ENCODE results near the gene LRAT.
"Not testable (repeated sequence)": the region's sequence is repeated elsewhere in the genome, so short reads cannot be mapped to it uniquely, and the experiment has no call there.

The LRAT gene

GRCh38 chr4:154743683-154744340 lies at the start of gene LRAT:
Gene LRAT, plus strand, starts transcription at chr4:154744000. Its CDS starts 327 bp downstream, at chr4:154744327.
- DNase-seq, result peak; percentile 39

GRCh38 chr4:154707877-154708276 lies 35.9 kb upstream of the LRAT start:
- no peak for DNase-seq

GRCh38 chr4:154709550-154709949 lies 34.2 kb upstream of the LRAT start:
- DNase-seq, result no peak

GRCh38 chr4:154711522-154711921 lies 32.3 kb upstream of the LRAT start:
- no peak for DNase-seq

GRCh38 chr4:154714339-154715040 lies 29.3 kb upstream of the LRAT start:
- no peak for DNase-seq

GRCh38 chr4:154719087-154719486 lies 24.7 kb upstream of the LRAT start:
- DNase-seq, result peak; percentile 38

- DNase-seq, result peak; percentile 52
Observed at GRCh38 chr4:154720123-154720522, 23.7 kb upstream of the LRAT start.

- peak; percentile 9 for DNase-seq
Observed at GRCh38 chr4:154720618-154721267, 23.1 kb upstream of the LRAT start.

- no peak for DNase-seq
Observed at GRCh38 chr4:154722262-154722661, 21.5 kb upstream of the LRAT start.

GRCh38 chr4:154723601-154724000 lies 20.2 kb upstream of the LRAT start:
- not testable (repeated sequence) for DNase-seq

GRCh38 chr4:154727540-154727939 lies 16.3 kb upstream of the LRAT start:
- no peak for DNase-seq

- DNase-seq, result no peak
Observed at GRCh38 chr4:154731756-154732155, 12.0 kb upstream of the LRAT start.

- DNase-seq, result no peak
Observed at GRCh38 chr4:154732669-154733068, 11.1 kb upstream of the LRAT start.

GRCh38 chr4:154736770-154737169 lies 7.0 kb upstream of the LRAT start:
- DNase-seq, result no peak

GRCh38 chr4:154738426-154738825 lies 5.4 kb upstream of the LRAT start:
- DNase-seq, result no peak

GRCh38 chr4:154739111-154739510 lies 4.7 kb upstream of the LRAT start:
- DNase-seq, result no peak

GRCh38 chr4:154740462-154740861 lies 3.3 kb upstream of the LRAT start:
- no peak for DNase-seq

GRCh38 chr4:154741131-154741665 lies 2.6 kb upstream of the LRAT start:
- no peak for DNase-seq

- no peak for DNase-seq
Observed at GRCh38 chr4:154741922-154742850, 1.6 kb upstream of the LRAT start.

GRCh38 chr4:154744341-154744926 lies 634 bp downstream of the LRAT start:
- no peak for DNase-seq

GRCh38 chr4:154757713-154758112 lies 13.9 kb downstream of the LRAT start:
- no peak for DNase-seq

- DNase-seq, result no peak
Observed at GRCh38 chr4:154760895-154761294, 17.1 kb downstream of the LRAT start.

Data from activated CD4-positive, alpha-beta T cell treated with anti-CD3 and anti-CD28 coated beads, Interleukin-10, Interleukin-2, amounts not matched to agents 100 ng/mL and 50 ng/mL, durations not matched to agents 16 hours and 8 hours (primary cell).